CD4-positive, alpha-beta T cell treated with Interleukin-15 for 4 hours (primary cell): ENCODE results near the gene HMGA1.

Source experiments
- DNase-seq: peaks from one replicate; pipeline ENCODE4 v3.0.0-alpha.2; 2020; ENCODE audit warnings: low spot score

HMGA1 gene

GRCh38 chr6:34223956-34224940 is 12.4 kb upstream of the HMGA1 start:
- peak; percentile 96 for DNase-seq

GRCh38 chr6:34225551-34225950 is 11.1 kb upstream of the HMGA1 start:
- DNase-seq: no peak

DNA sequence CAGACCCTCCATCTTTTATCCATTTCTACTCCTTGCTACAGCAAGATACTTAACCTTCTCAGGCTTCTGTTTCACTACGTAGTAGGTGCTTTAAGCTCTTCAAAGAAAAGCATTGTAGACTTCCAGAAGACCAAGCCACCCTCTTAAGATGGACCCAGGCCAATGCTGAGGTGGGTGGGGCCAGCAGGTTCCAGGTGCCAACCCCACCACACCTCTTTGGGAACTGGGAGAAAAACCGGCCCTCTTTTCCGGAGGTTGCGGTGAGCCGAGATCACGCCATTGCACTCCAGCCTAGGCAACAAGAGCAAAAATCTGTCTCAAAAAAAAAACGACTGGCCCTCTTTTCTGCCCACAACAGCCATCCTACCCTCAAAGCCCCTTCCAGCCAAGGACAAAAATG is 10.6 kb upstream of the HMGA1 start:
- DNase-seq: no peak

DNA sequence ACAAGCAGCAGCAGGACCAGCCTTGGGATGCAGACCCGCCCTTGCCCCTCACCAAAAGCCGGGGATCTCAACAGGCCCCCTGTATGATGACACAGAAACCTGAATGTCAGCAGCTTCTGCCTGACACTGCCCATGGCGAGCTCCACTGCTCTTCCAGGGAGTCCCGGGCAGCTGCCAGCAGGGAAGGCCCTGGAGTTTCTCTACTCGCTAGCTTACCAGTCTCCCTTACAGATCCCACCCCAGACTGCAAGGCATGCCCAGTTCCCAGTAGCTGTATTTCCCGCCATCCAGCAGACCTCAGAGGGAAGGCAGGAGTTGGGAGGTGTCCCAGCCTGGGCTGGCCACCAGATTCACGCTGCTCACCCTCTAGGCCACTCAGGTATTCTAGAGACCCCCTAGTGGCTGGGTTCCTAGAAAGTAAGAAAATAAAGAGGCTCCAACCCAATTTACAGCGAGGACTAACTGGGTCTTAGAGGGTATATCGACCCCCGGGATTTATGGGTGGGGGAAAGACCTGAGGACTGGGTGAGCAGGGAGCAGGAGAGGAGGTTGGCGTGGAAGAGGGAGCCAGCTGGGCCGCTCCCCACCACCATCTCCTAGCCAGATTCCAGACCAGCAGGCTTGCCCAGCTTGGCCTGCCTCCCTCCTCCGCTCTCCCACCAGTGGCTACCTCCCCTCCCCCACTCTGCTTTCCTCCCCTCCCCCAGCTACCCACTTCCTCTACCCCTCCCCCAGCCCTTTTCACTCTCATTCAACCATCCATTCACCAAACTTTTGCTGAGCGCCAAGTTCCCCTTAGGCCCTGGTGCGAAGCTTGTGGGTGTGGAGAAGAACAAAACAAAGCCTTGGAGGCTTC is 9.7 kb upstream of the HMGA1 start:
- no peak for DNase-seq

DNA sequence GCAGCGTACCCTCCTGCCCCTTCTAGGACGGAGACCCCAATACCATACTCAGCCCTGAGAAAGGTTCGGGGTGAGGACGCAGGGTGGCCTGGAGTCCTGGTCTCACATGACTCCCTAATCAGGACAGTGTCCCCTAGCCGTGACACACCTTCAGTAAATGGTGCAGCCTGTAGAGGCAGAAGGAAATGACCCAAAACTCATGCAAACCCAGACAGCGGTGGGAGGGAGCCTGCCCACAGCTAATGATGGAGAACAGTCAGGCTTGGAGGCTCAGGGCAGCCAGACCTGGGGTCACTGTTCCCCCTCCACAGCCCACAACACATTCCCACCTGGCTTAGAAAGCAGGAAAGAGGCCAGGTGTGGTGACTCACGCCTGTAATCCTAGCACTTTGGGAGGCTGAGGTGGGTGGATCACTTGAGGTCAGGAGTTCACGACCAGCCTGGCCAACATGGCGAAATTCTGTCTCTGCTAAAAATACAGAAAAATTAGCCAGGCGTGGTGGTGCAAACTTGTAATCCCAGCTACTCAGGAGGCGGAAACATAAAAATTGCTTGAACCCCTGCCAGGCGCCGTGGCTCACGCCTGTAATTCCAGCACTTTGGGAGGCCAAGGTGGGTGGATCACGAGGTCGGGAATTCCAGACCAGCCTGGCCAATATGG is 8.8 kb upstream of the HMGA1 start:
- no peak for DNase-seq

- DNase-seq: no peak
These were observed 6.8 kb upstream of the HMGA1 start for GRCh38 chr6:34229877-34230276.

- DNase-seq: no peak
These were observed 5.9 kb upstream of the HMGA1 start for GRCh38 chr6:34230653-34231371.

DNA sequence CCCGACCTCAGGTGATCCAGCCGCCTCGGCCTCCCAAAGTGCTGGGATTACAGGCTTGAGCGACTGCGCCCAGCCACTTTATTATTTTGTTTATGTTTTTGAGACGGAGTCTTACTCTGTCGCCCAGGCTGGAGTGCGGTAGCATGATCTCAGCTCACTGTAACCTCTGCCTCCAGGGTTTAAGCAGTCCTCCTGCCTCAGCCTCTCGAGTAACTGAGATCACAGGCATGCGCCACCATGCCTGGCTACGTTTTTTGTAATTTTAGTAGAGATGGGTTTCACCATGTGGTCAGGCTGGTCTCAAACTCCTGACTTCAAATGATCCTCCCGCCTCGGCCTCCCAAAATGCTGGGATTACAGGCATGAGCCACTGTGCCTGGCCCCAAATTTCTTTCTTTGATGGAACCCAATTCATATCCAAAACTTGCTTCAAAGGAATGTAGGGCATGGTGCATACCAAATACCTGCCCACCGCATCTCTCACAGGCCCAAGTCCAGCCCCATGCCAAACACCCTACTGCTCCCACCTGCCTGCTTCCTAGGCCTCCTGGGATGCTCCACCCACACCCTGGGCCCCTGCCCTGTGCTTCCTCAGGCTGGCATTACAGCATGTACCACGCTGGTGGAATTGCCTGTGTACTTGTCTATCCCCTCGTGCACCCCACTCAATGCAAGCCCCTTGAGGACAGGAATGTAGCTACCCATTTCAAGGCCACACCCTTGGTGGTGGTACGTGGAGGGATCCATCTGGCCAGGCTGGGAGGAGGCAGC is 4.9 kb upstream of the HMGA1 start:
- DNase-seq: no peak

- DNase-seq: no peak
These were observed 3.8 kb upstream of the HMGA1 start for GRCh38 chr6:34232901-34233300.

GRCh38 chr6:34233867-34234266 is 2.8 kb upstream of the HMGA1 start:
- no peak for DNase-seq

DNA sequence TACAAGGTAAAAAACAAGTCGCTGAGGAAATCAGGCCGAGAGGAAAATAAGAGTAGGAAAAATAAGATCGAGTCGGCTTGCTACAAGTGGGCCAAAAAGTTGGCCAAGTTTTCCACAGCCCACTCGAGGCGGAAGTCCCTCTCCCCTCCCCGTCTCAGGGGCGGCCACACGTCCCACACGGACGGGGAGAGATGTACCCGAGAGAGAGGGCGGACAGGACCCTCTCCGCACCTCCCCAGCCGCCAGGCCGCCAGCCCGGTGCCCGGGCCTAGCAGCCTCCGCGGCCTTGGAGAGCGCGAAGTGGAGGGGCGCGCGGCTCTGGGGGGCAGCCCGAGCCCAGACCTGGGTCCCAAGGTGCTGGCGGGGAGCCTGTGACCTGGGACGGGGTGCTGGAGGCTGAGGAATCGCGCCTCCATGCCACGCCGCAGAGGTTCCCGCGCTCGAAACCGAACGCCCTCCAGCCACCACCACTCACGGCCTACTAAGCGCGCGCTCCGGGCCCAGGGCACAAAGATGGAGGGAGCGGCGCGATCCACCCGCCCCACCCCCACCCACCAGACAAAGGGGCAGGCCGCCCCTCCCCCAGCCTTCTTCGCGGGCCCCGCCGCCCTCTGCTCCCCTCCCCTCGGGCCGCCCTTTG is 1.9 kb upstream of the HMGA1 start:
- DNase-seq: no peak

- DNase-seq: peak; percentile 72
These were observed 1.2 kb upstream of the HMGA1 start for GRCh38 chr6:34235307-34236130.

DNA sequence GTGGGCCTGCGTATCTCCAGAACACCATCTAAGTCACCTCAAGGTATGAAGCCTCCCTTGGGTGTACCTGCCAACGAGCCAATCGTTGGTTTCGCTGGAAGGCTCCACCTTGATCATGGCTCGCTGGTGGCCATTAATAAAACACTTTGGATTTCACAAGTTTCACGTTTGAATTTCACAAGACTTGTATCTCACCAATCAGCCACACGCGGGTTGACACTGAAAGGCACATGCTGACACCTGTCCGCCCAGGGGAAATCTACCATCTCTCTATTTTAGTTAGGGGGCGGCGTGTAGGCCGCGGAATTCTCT is 586 bp upstream of the HMGA1 start:
- peak; percentile 65 for DNase-seq

GRCh38 chr6:34237316-34237721 is 646 bp downstream of the HMGA1 start:
- DNase-seq: no peak

DNA sequence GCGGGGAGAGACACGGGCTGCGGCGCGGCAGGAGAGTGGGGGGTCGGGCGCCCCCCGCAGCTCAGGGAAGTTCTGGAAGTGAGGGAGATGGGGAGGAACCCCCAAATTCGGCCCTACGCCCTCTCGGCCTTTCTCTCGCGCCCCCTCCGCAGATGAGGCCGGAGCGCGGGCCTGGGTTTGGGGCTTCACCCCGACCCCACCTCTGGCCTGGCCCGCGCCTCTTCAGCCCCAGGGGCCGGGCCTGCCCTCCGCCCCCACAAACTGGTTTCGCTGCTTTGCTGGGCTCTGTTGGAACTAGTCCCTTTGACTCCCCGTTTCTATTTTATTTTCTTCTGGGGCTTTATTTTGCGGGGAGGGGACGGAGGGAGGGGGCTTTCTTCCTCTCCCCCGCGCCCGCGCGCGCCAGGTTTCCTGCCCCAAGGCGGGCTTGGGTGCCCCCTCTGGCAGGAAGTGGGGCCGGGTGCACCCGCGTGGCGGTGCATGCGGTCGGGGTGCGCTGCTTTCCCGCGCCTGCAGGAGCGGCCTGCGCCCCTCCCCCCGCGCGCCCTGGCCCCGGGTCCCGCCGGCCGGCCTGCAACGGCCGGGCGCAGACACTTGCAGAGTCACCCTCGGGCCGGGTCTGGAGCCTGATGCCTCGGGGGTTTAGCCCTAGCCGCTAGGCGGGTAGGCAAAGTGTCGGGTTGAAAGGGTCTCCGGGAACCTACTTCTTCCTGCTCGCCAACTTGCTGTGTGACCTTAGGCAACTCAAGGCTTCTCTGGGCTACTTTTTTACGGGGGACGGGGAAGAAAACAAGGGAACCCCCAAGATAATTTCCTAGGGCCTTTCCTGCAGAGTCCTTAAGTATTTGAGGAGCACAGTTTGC is 1.3 kb downstream of the HMGA1 start:
- peak; percentile 64 for DNase-seq

DNA sequence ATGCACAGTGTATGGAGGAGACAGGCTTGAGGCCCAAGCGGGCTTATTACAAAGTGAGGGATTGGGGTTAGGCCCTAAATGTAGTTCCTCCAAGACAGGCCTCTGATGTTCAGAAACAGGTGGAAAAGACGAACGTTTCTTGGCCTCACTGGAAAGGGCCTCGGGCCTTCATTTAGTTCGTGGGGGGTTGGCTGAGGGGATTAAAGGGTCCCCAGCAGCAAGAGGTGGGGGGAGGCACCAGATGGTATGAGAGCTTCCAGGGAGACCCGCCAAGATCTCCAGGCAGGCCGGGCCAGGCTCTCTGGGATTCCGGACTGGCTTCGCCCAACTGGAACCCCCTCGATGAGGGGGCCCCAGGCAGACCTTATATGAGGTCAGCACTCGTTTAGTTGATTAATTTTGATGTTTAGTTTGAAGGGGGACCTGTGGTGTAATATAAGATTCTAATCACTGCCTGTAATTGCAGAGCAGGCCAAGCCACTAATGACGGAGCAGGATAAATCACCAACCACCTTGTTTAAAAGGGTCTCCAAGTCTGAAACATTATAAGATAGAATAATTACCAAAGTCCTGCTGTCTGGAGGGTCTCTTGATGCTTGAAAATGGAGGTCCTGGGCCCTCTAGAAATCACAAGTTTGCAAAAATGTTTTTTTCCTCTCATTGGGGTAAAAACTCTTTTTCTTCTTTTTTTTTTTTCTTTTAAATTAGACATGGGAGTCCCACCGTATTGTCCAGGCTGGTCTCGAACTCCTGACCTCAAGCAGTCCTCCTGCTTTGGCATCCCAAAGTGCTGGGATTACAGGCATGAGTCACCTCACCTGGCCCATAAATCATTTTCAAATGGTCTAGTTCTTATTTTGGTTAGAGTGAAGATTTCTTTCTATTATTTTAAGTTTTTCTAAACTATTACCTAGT is 2.2 kb downstream of the HMGA1 start:
- no peak for DNase-seq

DNA sequence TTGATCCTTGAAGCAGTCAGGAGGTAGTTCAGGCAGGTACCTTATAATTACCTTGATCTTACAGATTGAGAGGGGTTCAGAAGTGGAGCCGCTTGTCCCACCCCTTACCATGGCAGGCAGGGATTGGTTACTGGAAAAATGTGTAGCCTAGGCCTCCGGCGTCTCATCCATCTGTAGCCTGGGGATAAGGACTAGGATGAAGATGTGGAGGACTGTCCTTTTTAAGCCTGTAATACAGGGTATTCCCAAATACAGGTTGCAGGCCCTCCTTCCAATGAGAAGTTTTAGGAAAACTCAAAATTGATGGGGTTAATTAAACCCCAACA is 2.8 kb downstream of the HMGA1 start:
- no peak for DNase-seq

DNA sequence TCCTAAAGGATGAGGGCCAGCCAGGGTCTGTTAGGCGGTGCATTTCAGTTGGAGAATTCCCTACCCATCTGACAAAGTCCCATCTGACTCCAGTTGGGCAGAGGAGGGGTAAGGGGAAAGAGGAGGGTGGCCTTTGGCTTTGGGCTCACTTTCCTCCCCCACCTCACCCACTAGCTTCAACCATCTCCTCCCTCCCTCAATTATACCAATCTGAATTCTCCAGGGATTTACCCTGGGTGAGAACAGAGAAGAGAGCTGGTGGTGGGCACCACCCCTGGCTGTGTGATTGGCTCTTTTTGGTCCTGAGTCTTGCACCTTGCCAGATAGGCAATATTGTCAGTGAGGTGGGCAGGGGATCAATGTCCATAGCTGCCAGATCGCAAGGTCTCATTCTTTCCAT is 3.2 kb downstream of the HMGA1 start:
- DNase-seq: no peak
